ENCODE measurements around the gene CDH13. TPM values are rescaled to one million over a fixed set of nuclear protein-coding genes. Genes with fewer than 3 reads are reported as not detected.

CDH13 gene
- polyA plus RNA-seq, 1 donor: 49.6 TPM

- no peak for DNase-seq (ENCODE audit: low read depth)
Measured at GRCh38 chr16:83717814-83718213, 1091.0 kb downstream of the CDH13 start.

- no peak for DNase-seq (ENCODE audit: low read depth)
Measured at GRCh38 chr16:83720213-83720612, 1093.4 kb downstream of the CDH13 start.

GRCh38 chr16:83720981-83721380 lies 1094.2 kb downstream of the CDH13 start:
- DNase-seq (ENCODE audit: low read depth): no peak

GRCh38 chr16:83721676-83722075 lies 1094.9 kb downstream of the CDH13 start:
- no peak for DNase-seq (ENCODE audit: low read depth)

GRCh38 chr16:83722456-83723183 lies 1095.9 kb downstream of the CDH13 start:
- no peak for DNase-seq (ENCODE audit: low read depth)

- DNase-seq (ENCODE audit: low read depth): no peak
Measured at GRCh38 chr16:83723244-83723643, 1096.5 kb downstream of the CDH13 start.

- DNase-seq (ENCODE audit: low read depth): no peak
Measured at GRCh38 chr16:83723901-83724300, 1097.1 kb downstream of the CDH13 start.

- DNase-seq (ENCODE audit: low read depth): no peak
Measured at GRCh38 chr16:83724585-83724984, 1097.8 kb downstream of the CDH13 start.

- DNase-seq (ENCODE audit: low read depth): no peak
Measured at GRCh38 chr16:83725313-83725712, 1098.5 kb downstream of the CDH13 start.

- no peak for DNase-seq (ENCODE audit: low read depth)
Measured at GRCh38 chr16:83727018-83727417, 1100.2 kb downstream of the CDH13 start.

- DNase-seq (ENCODE audit: low read depth): no peak
Measured at GRCh38 chr16:83727751-83728352, 1101.1 kb downstream of the CDH13 start.

GRCh38 chr16:83728492-83728891 lies 1101.7 kb downstream of the CDH13 start:
- DNase-seq (ENCODE audit: low read depth): no peak

GRCh38 chr16:83730812-83731211 lies 1104.0 kb downstream of the CDH13 start:
- DNase-seq (ENCODE audit: low read depth): no peak

- DNase-seq (ENCODE audit: low read depth): no peak
Measured at GRCh38 chr16:83732536-83732935, 1105.8 kb downstream of the CDH13 start.

GRCh38 chr16:83733301-83733700 lies 1106.5 kb downstream of the CDH13 start:
- no peak for DNase-seq (ENCODE audit: low read depth)

GRCh38 chr16:83734136-83734535 lies 1107.4 kb downstream of the CDH13 start:
- no peak for DNase-seq (ENCODE audit: low read depth)

GRCh38 chr16:83737729-83738354 lies 1111.1 kb downstream of the CDH13 start:
- no peak for DNase-seq (ENCODE audit: low read depth)

GRCh38 chr16:83738923-83739503 lies 1112.2 kb downstream of the CDH13 start:
- no peak for DNase-seq (ENCODE audit: low read depth)

GRCh38 chr16:83742124-83742899 lies 1115.5 kb downstream of the CDH13 start:
- no peak for DNase-seq (ENCODE audit: low read depth)

GRCh38 chr16:83743241-83743640 lies 1116.5 kb downstream of the CDH13 start:
- DNase-seq (ENCODE audit: low read depth): no peak

GRCh38 chr16:83743720-83744119 lies 1117.0 kb downstream of the CDH13 start:
- no peak for DNase-seq (ENCODE audit: low read depth)

- DNase-seq (ENCODE audit: low read depth): no peak
Measured at GRCh38 chr16:83744441-83744981, 1117.7 kb downstream of the CDH13 start.

Measured in forelimb muscle (tissue), 1 donor.